SU-DHL-6 (cell line): ENCODE data around the gene SYT9.

Experiments used
- H2AFZ ChIP-seq: fragments of 200-600 bp; sonication (generic); 2 replicates; pipeline ENCODE4 v1.6.1; 2014; ENCODE audit warnings: low read depth, mild to moderate bottlenecking, moderate library complexity, mixed read lengths, antibody characterized with exemption, low read length; ENCODE audit not compliant: severe bottlenecking
- H3F3A ChIP-seq: fragments of 200-600 bp; shearing (Covaris generic); 2 replicates; pipeline ENCODE4 v1.6.0; 2016; ENCODE audit warnings: antibody characterized with exemption, mild to moderate bottlenecking; ENCODE audit not compliant: insufficient read depth
- H3K27ac ChIP-seq: fragments of 200-600 bp; sonication (generic); 2 replicates; pipeline ENCODE4 v1.5.1; 2016; ENCODE audit warnings: low read depth, mild to moderate bottlenecking, low read length, moderate library complexity, mixed read lengths
- H3K27me3 ChIP-seq: fragments of 200-600 bp; sonication (generic), shearing (Covaris generic); 2 replicates; pipeline ENCODE4 v1.6.0; 2014; ENCODE audit warnings: mild to moderate bottlenecking, low read length
- H3K36me3 ChIP-seq: fragments of 200-600 bp; sonication (generic); 2 replicates; pipeline ENCODE4 v1.6.1; 2014; ENCODE audit warnings: mild to moderate bottlenecking, low read length, mixed read lengths
- H3K4me2 ChIP-seq: fragments of 300-600, 200-600 bp; shearing (Covaris generic), sonication (generic); 2 replicates; pipeline ENCODE4 v1.6.0; 2014; ENCODE audit warnings: low read length, low read depth, mild to moderate bottlenecking; ENCODE audit not compliant: poor library complexity, severe bottlenecking
- H3K4me3 ChIP-seq: fragments of 200-600 bp; sonication (generic); 2 replicates; pipeline ENCODE4 v1.5.1; 2014; ENCODE audit warnings: antibody characterized with exemption, low read length, mild to moderate bottlenecking, mixed read lengths; ENCODE audit not compliant: insufficient read depth, poor library complexity, severe bottlenecking
- H3K79me2 ChIP-seq: fragments of 200-600 bp; sonication (generic); 2 replicates; pipeline ENCODE4 v1.6.1; 2014; ENCODE audit warnings: mild to moderate bottlenecking, low read length, moderate library complexity; ENCODE audit not compliant: insufficient read depth
- H3K9ac ChIP-seq: fragments of 200-600 bp; sonication (generic); 2 replicates; pipeline ENCODE4 v1.7.0; 2014; ENCODE audit warnings: mild to moderate bottlenecking, low read length
- H3K9me2 ChIP-seq: fragments of 200-600 bp; sonication (generic); replicated peaks from 2 replicates; pipeline ENCODE4 v1.6.1; 2014; ENCODE audit warnings: low read length; ENCODE audit not compliant: insufficient read depth
- H3K9me3 ChIP-seq: fragments of 200-600 bp; sonication (generic); 2 replicates; pipeline ENCODE4 v1.6.1; 2014; ENCODE audit warnings: low read length, mixed read lengths; ENCODE audit not compliant: insufficient read depth
- H4K20me1 ChIP-seq: fragments of 200-600 bp; sonication (generic); 2 replicates; pipeline ENCODE4 v1.6.1; 2014; ENCODE audit warnings: low read depth, mild to moderate bottlenecking, antibody characterized with exemption, low read length, moderate library complexity, mixed read lengths
- CTCF ChIP-seq: fragments of 200-600 bp; sonication (generic); IDR thresholded peaks from one replicate; pipeline ENCODE4 v1.5.1; 2017; ENCODE audit warnings: antibody characterized with exemption, mild to moderate bottlenecking, low read length, moderate library complexity; ENCODE audit not compliant: insufficient read depth, poor library complexity, severe bottlenecking
- EZH2phosphoT487 ChIP-seq: fragments of 200-600 bp; sonication (generic), shearing (Covaris generic); conservative IDR thresholded peaks from 2 replicates; pipeline ENCODE4 v1.6.1; 2018; ENCODE audit warnings: mild to moderate bottlenecking, antibody characterized with exemption, low read length, moderate library complexity, mixed read lengths

Gene SYT9

GRCh38 chr11:7480113-7480512 lies 228.4 kb downstream of the SYT9 start:
- Histone ChIP-seq H4K20me1 (no peaks in the 10 kb centered on the region), H3K4me3 (no peak overlapping the region), H3K36me3 (no peaks in the 10 kb centered on the region), H3F3A (no peaks in the 10 kb centered on the region), H3K9ac (no peak overlapping the region), H2AFZ (no peak overlapping the region), H3K27me3 (no peaks in the 10 kb centered on the region), H3K79me2 (no peaks in the 10 kb centered on the region), H3K27ac (no peak overlapping the region), H3K9me2 (no peaks in the 10 kb centered on the region), H3K4me2 (no peak overlapping the region), H3K9me3 (no peaks in the 10 kb centered on the region)
- no peak for TF ChIP-seq EZH2phosphoT487

- no peak overlapping the region for H3K9ac ChIP-seq
- no peaks in the 10 kb centered on the region for H3F3A ChIP-seq
- TF ChIP-seq EZH2phosphoT487 (no peak), CTCF (no peak)
- no peaks in the 10 kb centered on the region for H3K36me3 ChIP-seq
- H4K20me1 ChIP-seq: no peaks in the 10 kb centered on the region
- no peak overlapping the region for H3K4me3 ChIP-seq
- no peak overlapping the region for H2AFZ ChIP-seq
- H3K27me3 ChIP-seq: no peaks in the 10 kb centered on the region
- H3K9me3 ChIP-seq: no peaks in the 10 kb centered on the region
- H3K79me2 ChIP-seq: no peaks in the 10 kb centered on the region
- no peaks in the 10 kb centered on the region for H3K9me2 ChIP-seq
- H3K27ac ChIP-seq: no peak overlapping the region
- H3K4me2 ChIP-seq: no peak overlapping the region
Observed at GRCh38 chr11:7484131-7484530, 232.4 kb downstream of the SYT9 start.

GRCh38 chr11:7484645-7485044 lies 232.9 kb downstream of the SYT9 start:
- Histone ChIP-seq H3K36me3 (no peaks in the 10 kb centered on the region), H4K20me1 (no peaks in the 10 kb centered on the region), H3K27ac (no peak overlapping the region)

More at GRCh38 chr11:7484645-7485044, 232.9 kb downstream of the SYT9 start:
- Histone ChIP-seq H3K9me2 (no peaks in the 10 kb centered on the region), H3F3A (no peaks in the 10 kb centered on the region), H3K4me2 (no peak overlapping the region), H2AFZ (no peak overlapping the region), H3K9me3 (no peaks in the 10 kb centered on the region), H3K27me3 (no peaks in the 10 kb centered on the region), H3K9ac (no peak overlapping the region), H3K79me2 (no peaks in the 10 kb centered on the region), H3K4me3 (no peak overlapping the region)
- TF ChIP-seq EZH2phosphoT487 (no peak), CTCF (no peak)
